Right atrium auricular region (tissue), 2 donors: ENCODE measurements around the gene C3AR1. TPM values are rescaled to one million over a fixed set of nuclear protein-coding genes. Genes with fewer than 3 reads are reported as not detected.

Experiments
- DNase-seq: peaks from one replicate; pipeline ENCODE4 v3.0.0-alpha.2; 2019; ENCODE audit warnings: low spot score
- H3K27ac ChIP-seq, 2 donors: fragments of 200-600 bp; sonication (generic); 1 replicate in 1 of 2; 2 replicates in 1 of 2; pipeline ENCODE4 v1.5.1; 2016 to 2019
- H3K27me3 ChIP-seq, 2 donors: fragments of 200-600 bp; sonication (generic); one replicate each; pipeline versions ENCODE4 v1.5.1 to v1.6.0; 2017 to 2019
- H3K36me3 ChIP-seq: fragments of 200-600 bp; sonication (generic); one replicate; pipeline ENCODE4 v1.5.1; 2016
- H3K4me1 ChIP-seq, 2 donors: fragments of 200-600 bp; sonication (generic); one replicate each; pipeline versions ENCODE4 v1.5.1 to v1.6.0; 2017 to 2019
- H3K4me3 ChIP-seq, 2 donors: fragments of 200-600 bp; sonication (generic); 1 replicate in 1 of 2; 2 replicates in 1 of 2; pipeline ENCODE4 v1.5.1; 2017 to 2019; ENCODE audit warnings: mild to moderate bottlenecking in 1 of 2, moderate library complexity in 1 of 2
- H3K9me3 ChIP-seq, 2 donors: fragments of 200-600 bp; sonication (generic); one replicate each; pipeline ENCODE4 v1.5.1; 2019
- total RNA-seq, 2 donors: library from RNA; depleted of rRNA; stranded (reverse); fragments of >200 nt; gene quantifications; one replicate each; pipeline ENCODE4 v1.1.0, GENCODE V29; 2016
- TF ChIP-seq, protein P1 (sequence below), 2 donors: fragments of 200-600 bp; sonication (generic); IDR thresholded peaks; one replicate each; pipeline ENCODE4 v1.5.1; 2019; ENCODE audit warnings: antibody characterized with exemption in 2 of 2

Gene C3AR1
- total RNA-seq, 2 donors from 2014 or later: 3.4 to 10.6 TPM

DNA sequence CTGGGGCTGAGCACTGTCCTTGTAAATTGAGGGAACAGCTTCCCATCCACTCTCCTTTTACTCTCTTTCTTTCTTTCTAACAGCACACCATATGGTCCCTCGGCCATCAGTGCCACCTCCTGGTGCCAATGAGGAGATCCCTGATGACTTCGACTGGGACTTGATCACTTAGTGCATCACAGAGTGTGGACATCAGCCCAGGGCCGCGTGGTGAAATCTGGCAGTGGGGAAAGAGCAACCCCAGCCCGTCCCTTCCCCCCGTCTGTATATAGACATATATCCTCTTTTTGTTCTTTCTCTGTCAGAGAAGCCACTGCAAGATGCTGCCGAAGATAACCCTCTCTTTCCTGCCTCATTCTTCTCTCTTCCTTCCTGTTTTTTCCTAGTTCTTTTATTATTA, 13.5 kb downstream of the C3AR1 start:
- Histone ChIP-seq H3K27me3 (no peaks in the 10 kb centered on the region), H3K4me1 (peaks cover 0 to 5% of the 10 kb centered on the region in 2 donors), H3K36me3 (peaks cover 69% of the 10 kb centered on the region), H3K9me3 (no peaks in the 10 kb centered on the region), H3K4me3 (no peak overlapping the region), H3K27ac (no peak overlapping the region)
- DNase-seq: peak; percentile 79
- TF ChIP-seq, protein P1, sequence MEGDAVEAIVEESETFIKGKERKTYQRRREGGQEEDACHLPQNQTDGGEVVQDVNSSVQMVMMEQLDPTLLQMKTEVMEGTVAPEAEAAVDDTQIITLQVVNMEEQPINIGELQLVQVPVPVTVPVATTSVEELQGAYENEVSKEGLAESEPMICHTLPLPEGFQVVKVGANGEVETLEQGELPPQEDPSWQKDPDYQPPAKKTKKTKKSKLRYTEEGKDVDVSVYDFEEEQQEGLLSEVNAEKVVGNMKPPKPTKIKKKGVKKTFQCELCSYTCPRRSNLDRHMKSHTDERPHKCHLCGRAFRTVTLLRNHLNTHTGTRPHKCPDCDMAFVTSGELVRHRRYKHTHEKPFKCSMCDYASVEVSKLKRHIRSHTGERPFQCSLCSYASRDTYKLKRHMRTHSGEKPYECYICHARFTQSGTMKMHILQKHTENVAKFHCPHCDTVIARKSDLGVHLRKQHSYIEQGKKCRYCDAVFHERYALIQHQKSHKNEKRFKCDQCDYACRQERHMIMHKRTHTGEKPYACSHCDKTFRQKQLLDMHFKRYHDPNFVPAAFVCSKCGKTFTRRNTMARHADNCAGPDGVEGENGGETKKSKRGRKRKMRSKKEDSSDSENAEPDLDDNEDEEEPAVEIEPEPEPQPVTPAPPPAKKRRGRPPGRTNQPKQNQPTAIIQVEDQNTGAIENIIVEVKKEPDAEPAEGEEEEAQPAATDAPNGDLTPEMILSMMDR (IDR thresholded peaks at IDR 0.05): no peak

DNA sequence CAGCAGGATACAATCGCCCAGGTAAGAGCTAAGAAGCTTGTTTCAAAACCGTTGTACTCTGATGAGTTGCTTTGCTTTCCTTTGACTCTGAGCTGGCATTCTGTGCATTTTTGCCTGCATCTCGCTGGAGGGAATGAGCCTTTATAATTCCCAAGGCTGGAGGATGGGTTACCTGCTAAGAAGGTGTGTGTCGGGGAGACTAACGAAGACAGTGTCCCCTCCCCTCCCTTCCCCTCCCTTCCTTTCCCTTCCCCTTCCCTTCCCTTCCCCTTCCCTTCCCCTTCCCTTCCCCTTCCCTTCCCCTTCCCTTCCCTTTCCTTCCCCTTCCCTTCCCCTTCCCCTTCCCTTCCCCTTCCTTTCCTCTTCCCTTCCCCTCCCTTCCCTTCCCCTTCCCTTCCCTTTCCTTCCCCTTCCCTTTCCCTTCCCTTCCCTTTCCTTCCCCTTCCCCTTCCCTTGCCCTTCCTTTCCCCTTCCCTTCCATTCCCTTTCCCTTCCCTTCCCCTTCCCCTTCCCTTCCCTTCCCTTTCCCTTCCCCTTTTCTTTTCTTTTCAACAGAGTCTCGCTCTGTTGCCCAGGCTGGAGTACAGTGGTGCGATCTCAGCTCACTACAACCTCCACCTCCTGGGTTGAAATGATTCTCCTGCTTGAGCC, 15.4 kb downstream of the C3AR1 start:
- peaks cover 89% of the 10 kb centered on the region for H3K36me3 ChIP-seq
- peaks cover 0 to 5% of the 10 kb centered on the region in 2 donors for H3K4me1 ChIP-seq
- H3K4me3 ChIP-seq: no peak overlapping the region
- DNase-seq: no peak
- H3K9me3 ChIP-seq: no peaks in the 10 kb centered on the region
- TF ChIP-seq, protein P1 (IDR thresholded peaks at IDR 0.05): no peak
- no peak overlapping the region for H3K27ac ChIP-seq
- no peaks in the 10 kb centered on the region for H3K27me3 ChIP-seq

GRCh38 chr12:8048906-8049305, 17.3 kb downstream of the C3AR1 start:
- no peak overlapping the region for H3K27ac ChIP-seq
- no peaks in the 10 kb centered on the region for H3K9me3 ChIP-seq
- TF ChIP-seq, protein P1 (IDR thresholded peaks at IDR 0.05): no peak
- no peak overlapping the region for H3K4me3 ChIP-seq
- peaks cover 0 to 5% of the 10 kb centered on the region in 2 donors for H3K4me1 ChIP-seq
- peaks cover 95% of the 10 kb centered on the region for H3K36me3 ChIP-seq
- no peaks in the 10 kb centered on the region for H3K27me3 ChIP-seq
- DNase-seq: no peak

- Histone ChIP-seq H3K4me1 (peaks cover 0 to 5% of the 10 kb centered on the region in 2 donors), H3K36me3 (peaks cover 95% of the 10 kb centered on the region), H3K4me3 (no peak overlapping the region), H3K27ac (no peak overlapping the region), H3K9me3 (no peaks in the 10 kb centered on the region), H3K27me3 (no peaks in the 10 kb centered on the region)
- DNase-seq: no peak
- TF ChIP-seq, protein P1 (IDR thresholded peaks at IDR 0.05): no peak
Measured at GRCh38 chr12:8047842-8048241, 18.3 kb downstream of the C3AR1 start.

- Histone ChIP-seq H3K4me3 (no peak overlapping the region), H3K9me3 (no peaks in the 10 kb centered on the region), H3K36me3 (peaks cover 98% of the 10 kb centered on the region), H3K27ac (no peak overlapping the region), H3K27me3 (no peaks in the 10 kb centered on the region), H3K4me1 (no peaks in the 10 kb centered on the region)
- TF ChIP-seq, protein P1 (IDR thresholded peaks at IDR 0.05): peak; percentile 84 to 89
- DNase-seq: peak; percentile 82
Measured at GRCh38 chr12:8045952-8046944, 19.9 kb downstream of the C3AR1 start.
